B cell (primary cell): ENCODE measurements around the gene GALM.

Experiments
- CTCF ChIP-seq: fragments of 200-600 bp; IDR thresholded peaks from one replicate; pipeline ENCODE4 v1.8.0; 2022; ENCODE audit warnings: antibody characterized with exemption, mild to moderate bottlenecking
- EZH2 ChIP-seq: IDR thresholded peaks from 2 replicates; pipeline ENCODE4 v1.6.1; 2012; ENCODE audit warnings: borderline replicate concordance, low read depth, mild to moderate bottlenecking, moderate library complexity, low read length; ENCODE audit not compliant: insufficient read depth, poor library complexity, severe bottlenecking

- peak; percentile 80 for TF ChIP-seq CTCF
- no peak for TF ChIP-seq EZH2
Observed at GRCh38 chr2:38740851-38741731, 75.2 kb downstream of the GALM start.
